Activated CD8-positive, alpha-beta memory T cell treated with anti-CD3 and anti-CD28 coated beads for 36 hours (primary cell): ENCODE data around the gene ADRA2B. TPM values are rescaled to one million over a fixed set of nuclear protein-coding genes. Genes with fewer than 3 reads are reported as not detected.

ENCODE experiments used
- CTCF ChIA-PET: fragments of 350-600 bp; sonication (Branson Sonifier 250); formaldehyde crosslinking; loops from one replicate; lab custom pipeline; 2021; ENCODE audit warnings: antibody characterized with exemption; lab: Charles Lee
- POLR2A ChIA-PET: fragments of 350-600 bp; sonication (Branson Sonifier 250); formaldehyde crosslinking; loops from one replicate; lab custom pipeline; 2021; ENCODE audit warnings: antibody characterized with exemption; lab: Charles Lee
- total RNA-seq, 2 experiments: library from RNA; stranded (reverse); gene quantifications; one replicate each; pipeline ENCODE4 v1.2.3, GENCODE V29; 2021

The ADRA2B gene
- total RNA-seq, 2 experiments from 2014 or later, result 0.25 to 0.34 TPM

GRCh38 chr2:96143231-96143847 is 27.0 kb upstream of the ADRA2B start:
- ChIA-PET POLR2A (interaction anchor here (1.2 to 8.1 kb wide), 5 partner anchors 10 to 65 kb away, joined by 3 to 240 read pairs (median 7); partner anchors contain the start of gene STARD7), CTCF (interaction anchor here (1.0 to 9.5 kb wide), 7 partner anchors 10 to 38 kb away, joined by 3 to 141 read pairs (median 8); no protein-coding TSS in a partner anchor)

GRCh38 chr2:96142217-96143113 is 26.1 kb upstream of the ADRA2B start:
- CTCF ChIA-PET, result interaction anchor here (0.6 to 9.5 kb wide), 10 partner anchors 8 to 39 kb away, joined by 3 to 141 read pairs (median 6); no protein-coding TSS in a partner anchor
- POLR2A ChIA-PET, result interaction anchor here (1.1 to 8.1 kb wide), 7 partner anchors 11 to 385 kb away, joined by 3 to 240 read pairs (median 5); partner anchors contain the start of gene STARD7

- CTCF ChIA-PET, result interaction anchor here (1.4 to 9.5 kb wide), 5 partner anchors 11 to 33 kb away, joined by 4 to 141 read pairs (median 12); no protein-coding TSS in a partner anchor
- POLR2A ChIA-PET, result interaction anchor here (2.1 to 8.1 kb wide), 3 partner anchors 19 to 67 kb away, joined by 7 to 240 read pairs (median 19); partner anchors contain the start of gene STARD7
Measured at GRCh38 chr2:96141624-96141967, 25.2 kb upstream of the ADRA2B start.

- POLR2A ChIA-PET, result interaction anchor here (1.4 to 8.1 kb wide), 3 partner anchors 20 to 33 kb away, joined by 6 to 240 read pairs (median 19); no protein-coding TSS in a partner anchor
- CTCF ChIA-PET, result interaction anchor here (0.6 to 9.5 kb wide), 7 partner anchors 20 to 67 kb away, joined by 3 to 141 read pairs (median 4); no protein-coding TSS in a partner anchor
Measured at GRCh38 chr2:96140941-96141623, 24.7 kb upstream of the ADRA2B start.

DNA sequence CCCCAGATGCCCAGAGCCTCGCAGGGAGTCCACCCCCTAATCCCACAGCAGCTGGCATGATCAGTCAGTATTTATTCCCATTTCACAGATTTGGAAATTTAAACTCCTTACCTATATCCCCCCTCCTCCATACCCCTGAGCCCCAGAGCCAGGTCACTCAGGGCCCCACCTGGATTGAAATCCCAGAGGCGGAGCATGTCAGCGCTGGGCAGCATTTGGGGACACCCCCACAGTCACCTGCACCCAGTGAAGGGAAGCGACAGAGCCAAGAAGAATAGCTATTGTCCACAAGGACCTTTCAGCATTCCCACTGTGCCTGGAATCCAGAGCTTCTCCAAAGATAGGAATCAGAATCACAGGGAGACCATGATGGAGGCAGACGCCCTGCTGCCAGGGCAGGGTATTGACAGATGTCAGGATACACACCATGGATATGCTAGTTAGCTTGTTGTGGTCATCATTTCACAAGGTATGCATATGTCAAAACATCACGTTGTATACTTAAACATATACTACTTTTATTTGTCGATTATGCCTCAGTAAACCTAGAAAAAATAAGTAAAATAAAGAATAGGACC is 22.9 kb upstream of the ADRA2B start:
- CTCF ChIA-PET, result interaction anchor here (0.7 to 4.3 kb wide), 17 partner anchors 9 to 151 kb away, joined by 3 to 104 read pairs (median 4); no protein-coding TSS in a partner anchor
- POLR2A ChIA-PET, result interaction anchor here (0.7 to 3.2 kb wide), 5 partner anchors 19 to 128 kb away, joined by 3 to 13 read pairs (median 4); partner anchors contain the start of gene STARD7

DNA sequence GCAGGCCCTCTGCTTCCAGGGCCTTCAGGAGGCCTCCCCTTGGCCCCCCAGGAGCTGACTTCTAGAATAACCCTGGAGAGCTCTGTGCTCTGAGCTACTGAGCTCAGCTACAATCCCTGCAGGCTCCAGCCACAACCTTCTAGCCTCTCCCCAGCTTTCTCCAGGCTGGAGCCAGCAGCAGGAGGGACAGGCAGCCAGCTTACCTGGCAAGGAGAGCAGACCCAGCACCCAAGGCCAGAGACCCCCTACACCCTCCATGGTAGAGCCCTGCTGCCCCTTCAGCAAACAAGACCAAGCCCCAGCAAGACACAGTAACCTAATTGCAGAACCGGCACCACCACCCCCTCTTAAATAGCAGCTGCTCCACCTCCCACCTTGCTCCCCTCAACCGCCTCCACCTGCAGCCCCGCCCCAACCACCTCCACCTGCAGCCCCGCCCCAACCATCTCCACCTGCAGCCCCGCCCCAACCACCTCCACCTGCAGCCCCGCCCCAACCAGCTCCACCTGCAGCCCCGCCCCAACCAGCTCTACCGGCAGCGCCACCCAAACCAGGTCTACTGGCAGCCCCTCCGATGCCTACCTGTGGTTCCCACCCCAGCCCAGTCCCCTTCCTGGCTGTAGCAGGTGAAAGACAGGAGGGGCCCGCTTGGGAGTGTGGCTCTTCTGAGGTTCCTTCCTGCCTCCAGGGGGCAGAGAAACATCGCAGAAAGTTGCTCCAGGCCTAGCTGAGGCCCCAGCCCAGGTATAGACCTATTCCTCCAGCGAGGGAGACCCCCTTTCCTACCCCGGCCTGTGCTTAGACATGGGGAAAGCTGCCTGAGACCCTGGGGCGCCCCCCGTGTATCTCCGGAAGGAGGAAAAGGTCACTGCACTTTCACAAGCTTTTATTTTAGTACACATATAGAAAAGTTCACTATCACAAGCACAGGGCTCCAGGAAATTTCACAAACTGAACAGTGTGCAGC is 22.1 kb upstream of the ADRA2B start, which contains the start of gene ASTL:
ASTL (minus strand) TSS at position 324 of the 967 bp plus-strand sequence; CDS start at position 258, 66 bp downstream.
- ChIA-PET POLR2A (interaction anchor here (0.7 to 3.2 kb wide), 6 partner anchors 20 to 129 kb away, joined by 3 to 13 read pairs (median 6); partner anchors contain the start of gene STARD7), CTCF (interaction anchor here (0.7 to 4.3 kb wide), 21 partner anchors 10 to 152 kb away, joined by 3 to 104 read pairs (median 4); no protein-coding TSS in a partner anchor)

DNA sequence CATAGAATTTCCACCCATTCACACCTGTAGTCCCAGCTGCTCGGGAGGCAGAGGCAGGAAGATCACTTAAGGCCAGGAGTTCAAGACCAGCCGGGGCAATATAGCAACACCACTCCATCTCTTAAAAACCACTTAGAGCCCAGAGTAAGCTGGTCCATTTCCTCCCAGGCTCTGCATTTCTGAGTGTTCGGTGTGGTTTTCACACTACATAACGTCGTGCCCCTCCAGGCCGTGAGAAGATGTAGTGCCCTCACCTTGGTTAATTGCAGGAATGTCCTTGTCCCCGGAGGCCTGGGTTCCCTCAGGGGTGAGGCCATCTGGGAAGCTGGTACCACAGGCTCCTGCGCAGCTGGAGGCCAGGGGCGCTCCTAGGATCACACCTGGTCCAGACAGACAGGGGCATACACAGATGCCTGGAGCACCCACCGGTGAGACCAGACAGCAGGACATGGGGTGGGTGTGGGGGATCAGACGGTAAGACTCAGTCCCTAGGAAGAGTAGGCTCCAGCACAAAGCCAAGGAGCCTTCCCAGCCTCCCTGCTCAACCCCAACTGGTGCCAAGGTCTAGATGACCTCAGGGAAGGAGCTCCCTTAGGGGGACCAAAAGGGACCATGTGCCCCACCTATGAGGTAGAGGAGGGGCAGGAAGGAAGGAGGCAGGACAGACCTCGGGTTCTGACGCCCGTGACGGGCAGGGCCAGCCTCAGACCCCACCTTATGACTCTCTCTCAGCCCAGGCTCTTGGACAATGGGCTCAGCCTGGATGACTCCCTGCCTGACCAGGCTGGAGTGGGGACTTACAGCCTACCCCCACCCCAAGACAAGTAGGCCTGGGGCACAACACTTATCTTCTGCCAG is 21.2 kb upstream of the ADRA2B start:
- ChIA-PET POLR2A (interaction anchor here (1.7 to 3.2 kb wide), 3 partner anchors 21 to 37 kb away, joined by 7 to 13 read pairs (median 8); no protein-coding TSS in a partner anchor), CTCF (interaction anchor here (0.9 to 4.3 kb wide), 10 partner anchors 13 to 145 kb away, joined by 3 to 104 read pairs (median 4); no protein-coding TSS in a partner anchor)

- ChIA-PET POLR2A (interaction anchor here (1.0 to 1.7 kb wide), 2 partner anchors 9 to 27 kb away, joined by 3 to 7 read pairs; partner anchors contain the start of gene DUSP2), CTCF (interaction anchor here (4.3 kb wide), 1 partner anchor 38 kb away, joined by 104 read pairs; no protein-coding TSS in a partner anchor)
Measured at GRCh38 chr2:96136129-96136720, 19.9 kb upstream of the ADRA2B start.

DNA sequence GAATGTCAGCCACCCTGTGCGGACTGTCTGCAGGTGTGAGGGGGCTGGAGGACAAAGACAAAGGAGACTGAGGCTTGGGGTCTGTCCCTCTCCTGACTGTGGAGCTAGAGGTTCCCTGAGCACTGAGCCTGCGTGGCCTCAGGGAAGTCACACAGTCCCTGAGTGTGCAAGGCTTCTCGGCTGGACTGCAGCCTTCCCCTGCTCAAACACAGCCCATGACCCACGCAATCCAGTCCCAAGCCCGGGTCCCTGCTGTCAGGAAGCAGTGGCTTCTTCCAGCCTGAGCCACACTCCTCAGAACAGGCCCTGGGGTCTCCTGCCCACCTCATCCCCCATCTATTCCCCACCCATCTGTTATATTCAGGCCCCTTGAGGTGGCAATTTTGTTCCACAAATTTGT is 19.2 kb upstream of the ADRA2B start:
- CTCF ChIA-PET, result interaction anchor here (1.1 to 4.3 kb wide), 3 partner anchors 39 to 143 kb away, joined by 3 to 104 read pairs (median 7); no protein-coding TSS in a partner anchor
- POLR2A ChIA-PET, result interaction anchor here (0.6 kb wide), 1 partner anchor 297 kb away, joined by 3 read pairs; no protein-coding TSS in a partner anchor

DNA sequence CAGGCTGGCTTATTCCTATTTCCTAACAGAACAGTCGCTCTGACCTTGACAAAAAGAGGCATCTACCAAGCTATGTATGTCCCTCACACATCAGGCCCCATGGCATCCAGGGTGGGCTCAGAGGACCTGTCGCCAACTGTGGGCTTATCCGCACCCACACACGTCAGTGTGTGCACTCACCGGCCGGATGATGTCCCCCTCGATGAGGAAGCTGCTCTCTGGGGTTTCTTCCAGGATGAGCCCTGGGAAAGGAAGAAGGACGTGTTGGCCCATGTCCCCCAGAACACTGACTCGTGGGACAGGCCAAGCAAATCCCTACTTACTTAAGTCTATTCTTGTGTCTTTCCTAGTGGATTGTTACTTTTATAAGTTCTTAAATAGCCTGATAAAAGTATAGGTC is 18.8 kb upstream of the ADRA2B start:
- CTCF ChIA-PET, result interaction anchor here (1.1 to 1.7 kb wide), 2 partner anchors 40 to 142 kb away, joined by 3 to 7 read pairs; no protein-coding TSS in a partner anchor
- POLR2A ChIA-PET, result interaction anchor here (0.6 kb wide), 1 partner anchor 297 kb away, joined by 3 read pairs; no protein-coding TSS in a partner anchor

DNA sequence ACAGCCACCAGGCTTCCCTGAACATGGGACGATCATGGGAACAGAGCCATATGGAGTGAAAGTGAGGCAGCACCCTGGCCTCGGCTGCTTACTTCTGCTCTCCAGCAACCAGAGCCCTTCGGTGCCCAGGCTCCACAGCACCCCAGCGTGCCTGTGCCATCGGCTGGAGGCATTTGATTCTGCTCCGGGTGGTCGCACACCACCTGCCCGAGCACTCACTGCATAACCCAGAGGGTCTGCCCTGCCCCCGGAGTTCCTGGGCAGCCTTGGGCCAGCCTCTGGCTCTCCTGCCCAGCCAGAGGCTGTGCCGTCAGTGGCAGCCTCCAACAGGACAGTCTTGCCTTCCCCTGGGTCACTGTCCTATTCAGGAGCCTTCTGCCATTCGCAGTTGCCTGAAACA is 18.1 kb upstream of the ADRA2B start:
- ChIA-PET POLR2A (no interaction called here), CTCF (interaction anchor here (1.1 to 1.7 kb wide), 2 partner anchors 41 to 141 kb away, joined by 3 to 7 read pairs; no protein-coding TSS in a partner anchor)

DNA sequence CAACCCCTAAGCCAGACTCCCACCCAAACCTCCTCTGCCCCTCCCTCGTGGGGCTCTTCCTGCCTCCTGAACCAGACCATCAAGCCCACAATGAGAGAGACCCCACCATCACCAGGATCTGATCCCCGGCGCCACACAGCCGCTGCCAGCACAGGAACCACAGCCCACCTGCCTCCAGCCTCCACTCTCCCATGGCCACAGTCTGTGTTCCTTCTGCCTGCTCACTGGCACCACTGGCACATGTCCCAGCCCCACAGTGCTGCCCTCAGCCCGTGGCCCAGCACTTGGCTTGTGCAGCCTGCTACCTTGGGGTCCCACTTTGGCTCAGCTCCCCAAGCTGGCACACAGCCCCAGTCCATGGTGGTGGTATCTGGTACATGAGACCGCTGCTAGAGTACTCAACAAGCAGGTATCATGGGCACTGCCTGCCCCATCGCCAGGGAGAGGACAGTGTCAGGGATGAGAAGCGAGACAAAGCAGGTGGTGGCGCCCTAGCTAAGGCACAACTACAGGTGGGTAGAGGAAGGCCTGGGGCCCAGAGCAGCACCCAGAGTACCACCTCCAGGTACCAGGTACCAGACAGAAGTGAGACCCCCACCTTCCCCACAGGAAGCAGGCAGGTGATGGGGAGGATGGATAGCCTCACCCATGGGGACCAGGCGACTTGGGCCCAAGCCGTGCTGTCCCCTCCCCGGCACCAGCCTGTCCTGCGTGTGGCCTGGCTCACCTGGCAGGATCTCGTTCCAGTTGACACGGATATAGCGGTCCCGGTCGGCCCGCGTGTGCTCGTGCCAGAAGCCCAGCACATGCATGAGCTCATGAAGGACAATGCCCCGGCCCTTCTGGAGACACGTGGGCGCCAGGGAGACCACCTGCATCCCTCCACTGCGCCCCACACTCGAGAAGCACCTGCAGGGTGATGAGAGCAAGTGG is 15.7 kb upstream of the ADRA2B start:
- POLR2A ChIA-PET, result interaction anchor here (1.8 kb wide), 1 partner anchor 13 kb away, joined by 6 read pairs; the partner anchor contains the start of gene DUSP2

GRCh38 chr2:96131152-96131812 is 14.9 kb upstream of the ADRA2B start:
- POLR2A ChIA-PET, result interaction anchor here (1.0 to 1.8 kb wide), 3 partner anchors 11 to 14 kb away, joined by 3 to 6 read pairs (median 5); partner anchors contain the start of gene DUSP2
- CTCF ChIA-PET, result interaction anchor here (0.6 to 2.7 kb wide), 7 partner anchors 11 to 139 kb away, joined by 3 to 18 read pairs (median 4); no protein-coding TSS in a partner anchor

More for the DNA sequence above, 15.7 kb upstream of the ADRA2B start:
- CTCF ChIA-PET, result interaction anchor here (0.6 to 2.7 kb wide), 7 partner anchors 10 to 140 kb away, joined by 3 to 18 read pairs (median 3); no protein-coding TSS in a partner anchor
